Smooth muscle cell (in vitro differentiated cells): ENCODE measurements around the gene RAD18. TPM values are rescaled to one million over a fixed set of nuclear protein-coding genes. Genes with fewer than 3 reads are reported as not detected.

Experiments
- DNase-seq: peaks from one replicate; lab custom pipeline; 2025; ENCODE audit not compliant: unreplicated experiment; lab: John Stamatoyannopoulos, UW
- H2AFZ ChIP-seq: fragments of 200-600 bp; sonication (generic); 2 replicates; pipeline ENCODE4 v1.6.0; 2016; ENCODE audit warnings: antibody characterized with exemption, low read depth, mild to moderate bottlenecking
- H3F3A ChIP-seq: fragments of 200-600 bp; sonication (generic); 2 replicates; pipeline ENCODE4 v1.6.0; 2017; ENCODE audit warnings: antibody characterized with exemption, low read depth
- H3K27ac ChIP-seq: fragments of 200-600 bp; sonication (generic); 2 replicates; pipeline ENCODE4 v1.5.1; 2016; ENCODE audit warnings: low read depth, mild to moderate bottlenecking
- H3K27me3 ChIP-seq: fragments of 200-600 bp; sonication (generic); 2 replicates; pipeline ENCODE4 v1.6.1; 2016; ENCODE audit warnings: low read depth, mild to moderate bottlenecking
- H3K36me3 ChIP-seq: fragments of 200-600 bp; sonication (generic); 2 replicates; pipeline ENCODE4 v1.5.1; 2016; ENCODE audit warnings: low read depth
- H3K4me1 ChIP-seq: fragments of 200-600 bp; sonication (generic); 2 replicates; pipeline ENCODE4 v1.5.1; 2016; ENCODE audit warnings: low read depth
- H3K4me2 ChIP-seq: fragments of 200-600 bp; sonication (generic); 2 replicates; pipeline ENCODE4 v1.6.0; 2016; ENCODE audit warnings: mild to moderate bottlenecking
- H3K4me3 ChIP-seq: fragments of 200-600 bp; sonication (generic); 2 replicates; pipeline ENCODE4 v1.5.1; 2016; ENCODE audit warnings: mild to moderate bottlenecking
- H3K79me2 ChIP-seq: fragments of 200-600 bp; sonication (generic); 2 replicates; pipeline ENCODE4 v1.6.0; 2016; ENCODE audit warnings: low read depth, mild to moderate bottlenecking
- H3K9ac ChIP-seq: fragments of 200-600 bp; sonication (generic); 2 replicates; pipeline ENCODE4 v1.6.0; 2016; ENCODE audit warnings: low read depth
- H3K9me3 ChIP-seq: fragments of 200-600 bp; sonication (generic); replicated peaks from 2 replicates; pipeline ENCODE4 v1.5.1; 2016; ENCODE audit warnings: low read depth
- H4K20me1 ChIP-seq: fragments of 200-600 bp; sonication (generic); 2 replicates; pipeline ENCODE4 v1.6.0; 2016; ENCODE audit warnings: low read depth
- CTCF ChIP-seq: fragments of 200-600 bp; sonication (generic); IDR thresholded peaks from 2 replicates; pipeline ENCODE4 v1.5.1; 2017; ENCODE audit warnings: borderline replicate concordance, mild to moderate bottlenecking, antibody characterized with exemption; ENCODE audit not compliant: insufficient read depth, poor library complexity, severe bottlenecking
- WGBS: methylation state at CpG from one replicate; pipeline ENCODE4 v1.1.7; 2016; ENCODE audit warnings: low lambda C conversion rate; 5-methylcytosine and 5-hydroxymethylcytosine counted together
- polyA plus RNA-seq: library from polyadenylated mRNA; unstranded; fragments of >200 nt; fragmentation: Nextera tagmentation; extraction: Ambion mirVana; gene quantifications from 2 replicates; pipeline ENCODE4 v1.2.1, GENCODE V29; 2016
- total RNA-seq: library from RNA; depleted of rRNA; stranded (reverse); fragments of >200 nt; gene quantifications from 2 replicates; pipeline ENCODE4 v1.2.3, GENCODE V29; 2014

RAD18 gene
- total and polyA plus RNA-seq, 2 experiments from 2014 or later = 8.9 to 16.0 TPM

GRCh38 chr3:8865697-8866096 is 97.6 kb downstream of the RAD18 start:
- DNase-seq = no peak
- Histone ChIP-seq H4K20me1 (no peaks in the 10 kb centered on the region), H3K27me3 (no peaks in the 10 kb centered on the region), H3K4me3 (no peak overlapping the region), H3K4me1 (peaks cover 9% of the 10 kb centered on the region), H3K27ac (no peak overlapping the region), H3F3A (peaks cover 7% of the 10 kb centered on the region), H3K9ac (no peak overlapping the region), H3K9me3 (no peaks in the 10 kb centered on the region), H3K4me2 (no peak overlapping the region), H3K36me3 (no peaks in the 10 kb centered on the region), H2AFZ (no peak overlapping the region), H3K79me2 (no peaks in the 10 kb centered on the region)
- 91% methylated on average over 4 of the region's 4 CpGs for WGBS
- TF ChIP-seq CTCF = no peak

GRCh38 chr3:8864402-8865350 is 98.6 kb downstream of the RAD18 start:
- Histone ChIP-seq H3K4me1 (peaks cover 9% of the 10 kb centered on the region), H3K9me3 (no peaks in the 10 kb centered on the region), H3K36me3 (no peaks in the 10 kb centered on the region), H4K20me1 (no peaks in the 10 kb centered on the region), H3K27me3 (no peaks in the 10 kb centered on the region), H2AFZ (no peak overlapping the region), H3K9ac (no peak overlapping the region), H3K79me2 (no peaks in the 10 kb centered on the region), H3K4me2 (no peak overlapping the region), H3K27ac (no peak overlapping the region), H3F3A (peaks cover 7% of the 10 kb centered on the region), H3K4me3 (no peak overlapping the region)
- TF ChIP-seq CTCF = no peak
- 96% methylated on average over 16 of the region's 16 CpGs for WGBS
- DNase-seq = no peak

GRCh38 chr3:8863891-8864290 is 99.4 kb downstream of the RAD18 start:
- H3K9ac ChIP-seq = no peak overlapping the region
- H3F3A ChIP-seq = peaks cover 3% of the 10 kb centered on the region
- no peaks in the 10 kb centered on the region for H4K20me1 ChIP-seq
- H3K79me2 ChIP-seq = no peaks in the 10 kb centered on the region
- no peak overlapping the region for H2AFZ ChIP-seq
- H3K4me3 ChIP-seq = no peak overlapping the region
- H3K4me2 ChIP-seq = no peak overlapping the region
- H3K4me1 ChIP-seq = peaks cover 1% of the 10 kb centered on the region
- TF ChIP-seq CTCF = no peak
- no peaks in the 10 kb centered on the region for H3K27me3 ChIP-seq
- no peaks in the 10 kb centered on the region for H3K9me3 ChIP-seq
- DNase-seq = no peak
- 92% methylated on average over 4 of the region's 4 CpGs for WGBS
- H3K36me3 ChIP-seq = no peaks in the 10 kb centered on the region
- H3K27ac ChIP-seq = no peak overlapping the region
